GM12878 (cell line): ENCODE measurements around the gene CCR8. TPM values are rescaled to one million over a fixed set of nuclear protein-coding genes. Genes with fewer than 3 reads are reported as not detected.

ENCODE experiments used
- ATAC-seq: fragments of 200-7000 bp; cut with Tn5 transposase; 3 replicates; pipeline ENCODE4 v1.9.1; 2020; ENCODE audit warnings: mild to moderate bottlenecking, moderate library complexity
- BruUV-seq: library from RNA; stranded (reverse); fragments of 400-500 nt; replicated peaks from 2 replicates; lab custom pipeline; 2021; lab: Mats Ljungman, UMichigan
- CTCF ChIA-PET: fragments of 300-600 bp; sonication (Branson Sonifier 250); formaldehyde crosslinking; extraction: SDS; loops from one replicate; lab custom pipeline; 2021; ENCODE audit warnings: inconsistent platforms; lab: Yijun Ruan, JAX
- POLR2A ChIA-PET: fragments of 350-600 bp; formaldehyde crosslinking; extraction: SDS; loops from one replicate; lab custom pipeline; 2021; ENCODE audit warnings: inconsistent platforms; lab: Charles Lee
- RAD21 ChIA-PET: fragments of 300-600 bp; sonication (Branson Sonifier 250); formaldehyde crosslinking; loops from one replicate; lab custom pipeline; 2023; ENCODE audit warnings: antibody characterized with exemption; ENCODE audit not compliant: unreplicated experiment; lab: Charles Lee
- SMC1A ChIA-PET: fragments of 300-600 bp; sonication (Branson Sonifier 250); formaldehyde crosslinking; loops from one replicate; lab custom pipeline; 2023; ENCODE audit not compliant: unreplicated experiment, uncharacterized antibody; lab: Charles Lee
- DNase-seq: peaks from one replicate; pipeline ENCODE4 v3.0.0-alpha.2; 2011; ENCODE audit warnings: low read depth, low spot score
- FAIRE-seq: peaks from 3 replicates; lab custom pipeline; 2011; peaks lifted over from hg19 to GRCh38; lab: Jason Lieb, UNC
- H2AFZ ChIP-seq: 2 replicates; pipeline ENCODE4 v1.6.0; 2011; ENCODE audit warnings: low read depth, low read length, control low read depth; ENCODE audit not compliant: control insufficient read depth
- H3K27ac ChIP-seq: 2 replicates; pipeline ENCODE4 v1.5.1; 2011; ENCODE audit warnings: control low read depth; ENCODE audit not compliant: control insufficient read depth, insufficient read depth
- H3K27me3 ChIP-seq, 2 experiments: replicated peaks in 1 of 2; 2 replicates each; pipeline versions ENCODE4 v1.6.0 to v1.6.1; 2011; ENCODE audit warnings: low read length in 1 of 2; ENCODE audit not compliant: control insufficient read depth in 2 of 2, insufficient read depth in 2 of 2
- H3K36me3 ChIP-seq, 2 experiments: 2 replicates each; pipeline ENCODE4 v1.5.1; 2011; ENCODE audit warnings: low read length in 1 of 2; ENCODE audit not compliant: control insufficient read depth in 2 of 2, insufficient read depth in 2 of 2
- H3K4me1 ChIP-seq: 2 replicates; pipeline ENCODE4 v1.6.1; 2011; ENCODE audit warnings: mild to moderate bottlenecking, low read length, moderate library complexity, mixed read lengths; ENCODE audit not compliant: control insufficient read depth, insufficient read depth
- H3K4me2 ChIP-seq: 2 replicates; pipeline ENCODE4 v1.6.0; 2011; ENCODE audit warnings: control low read depth; ENCODE audit not compliant: control insufficient read depth, insufficient read depth
- H3K4me3 ChIP-seq: fragments of 200-600 bp; sonication (generic); 2 replicates; pipeline ENCODE4 v1.5.1; 2016
- H3K79me2 ChIP-seq: 2 replicates; pipeline ENCODE4 v1.6.0; 2011; ENCODE audit warnings: low read length; ENCODE audit not compliant: control insufficient read depth, insufficient read depth
- H3K9ac ChIP-seq: 2 replicates; pipeline ENCODE4 v1.8.0; 2011; ENCODE audit warnings: low read length, control low read depth, mixed read lengths; ENCODE audit not compliant: control insufficient read depth, insufficient read depth
- H3K9me3 ChIP-seq: replicated peaks from 3 replicates; pipeline ENCODE4 v1.5.1; 2011; ENCODE audit warnings: mild to moderate bottlenecking, low read length; ENCODE audit not compliant: control insufficient read depth, insufficient read depth
- H4K20me1 ChIP-seq: 2 replicates; pipeline ENCODE4 v1.6.0; 2011; ENCODE audit not compliant: control insufficient read depth, insufficient read depth
- CEBPB ChIP-seq, 2 experiments: fragments of 150-350 bp in 1 of 2; IDR thresholded peaks; 2 replicates each; pipeline ENCODE4 v1.6.1; 2012 to 2014; ENCODE audit warnings: low read depth in 2 of 2, low read length in 2 of 2, borderline replicate concordance in 1 of 2, inconsistent platforms in 1 of 2
- CHD2 ChIP-seq: IDR thresholded peaks from 2 replicates; pipeline ENCODE4 v1.6.1; 2011; ENCODE audit warnings: low read depth, low read length, improper control_type of control experiment, borderline replicate concordance
- ETV6 ChIP-seq, 2 experiments: fragments of 450-650 bp in 1 of 2; IDR thresholded peaks in 1 of 2; conservative IDR thresholded peaks in 1 of 2; 2 replicates each; pipeline ENCODE4 v1.6.1; 2014; ENCODE audit warnings: antibody characterized with exemption in 1 of 2, borderline replicate concordance in 1 of 2, low read depth in 1 of 2, mild to moderate bottlenecking in 1 of 2, moderate library complexity in 1 of 2
- FOXM1 ChIP-seq: IDR thresholded peaks from 2 replicates; pipeline ENCODE4 v1.6.1; 2012; ENCODE audit warnings: low read depth, mild to moderate bottlenecking, inconsistent platforms, low read length, moderate library complexity
- GABPA ChIP-seq: IDR thresholded peaks from 2 replicates; pipeline ENCODE4 v1.6.1; 2014; ENCODE audit warnings: antibody characterized with exemption, low read depth, mild to moderate bottlenecking, inconsistent platforms
- HDAC2 ChIP-seq: fragments of 200-600 bp; sonication (generic); IDR thresholded peaks from 2 replicates; pipeline ENCODE4 v1.6.1; 2017
- JUNB ChIP-seq: IDR thresholded peaks from 2 replicates; pipeline ENCODE4 v1.6.1; 2016; ENCODE audit warnings: antibody characterized with exemption, mild to moderate bottlenecking
- MTA2 ChIP-seq: fragments of 450-650 bp; IDR thresholded peaks from 2 replicates; pipeline ENCODE4 v1.6.1; 2016; ENCODE audit warnings: low read depth, mild to moderate bottlenecking, moderate library complexity
- SPI1 ChIP-seq: IDR thresholded peaks from 2 replicates; pipeline ENCODE4 v1.6.1; 2011; ENCODE audit warnings: low read depth, mild to moderate bottlenecking, low read length, moderate library complexity, borderline replicate concordance; ENCODE audit not compliant: insufficient read depth
- USF2 ChIP-seq: IDR thresholded peaks from 2 replicates; pipeline ENCODE4 v1.6.1; 2011; ENCODE audit warnings: low read depth, low read length, improper control_type of control experiment, borderline replicate concordance
- YY1 ChIP-seq: IDR thresholded peaks from 2 replicates; pipeline ENCODE4 v1.6.1; 2011; ENCODE audit warnings: low read depth, mild to moderate bottlenecking, low read length
- ZBED1 ChIP-seq: IDR thresholded peaks from 2 replicates; pipeline ENCODE4 v1.6.1; 2016; ENCODE audit warnings: borderline replicate concordance
- ZZZ3 ChIP-seq: IDR thresholded peaks from 2 replicates; pipeline ENCODE4 v1.6.1; 2011; ENCODE audit warnings: low read depth; ENCODE audit not compliant: control insufficient read depth, insufficient read length
- WGBS: methylation state at CpG from one replicate; pipeline ENCODE4 v1.1.6; 2016; ENCODE audit warnings: low lambda C conversion rate; ENCODE audit not compliant: insufficient replicate concordance, insufficient coverage; ENCODE audit errors: missing lambda C conversion rate; 5-methylcytosine and 5-hydroxymethylcytosine counted together
- in situ Hi-C: fragments of 300-500 bp; cut with MboI; formaldehyde crosslinking; loops from 9 replicates; pipeline ENCODE4 v1.14.3; 2018; ENCODE audit warnings: mixed read lengths
- intact Hi-C: fragments of 100-400 bp; cut with micrococcal nuclease; formaldehyde crosslinking; loops from one replicate; pipeline ENCODE4 v1.14.2; 2022; ENCODE audit not compliant: unreplicated experiment
- polyA plus RNA-seq, 11 experiments: library from polyadenylated mRNA; depleted of rRNA in 4 of 11; unstranded in 6 of 11; stranded (reverse) in 5 of 11; fragments of >200 nt; fragmentation: Nextera tagmentation in 4 of 11; fragmentation: Illumina TruSeq in 1 of 11; extraction: Ambion mirVana in 4 of 11; extraction: Trizol in 1 of 11; gene quantifications; 1 replicate in 1 of 11; 2 replicates in 10 of 11; pipeline versions ENCODE4 v1.2.1 to v1.2.3, GENCODE V29; 2011 to 2016; ENCODE audit warnings: inconsistent platforms in 2 of 11, missing spikeins in 2 of 11, low read depth in 1 of 11
- total RNA-seq, 4 experiments: library from RNA; depleted of rRNA in 3 of 4; stranded (reverse); fragments of >200 nt in 3 of 4; fragmentation: Illumina TruSeq in 1 of 4; extraction: Trizol in 1 of 4; gene quantifications; 2 replicates each; pipeline versions ENCODE4 v1.2.1 to v1.2.3, GENCODE V29; 2013 to 2021

CCR8 gene
- total and polyA plus RNA-seq, 10 of the 15 experiments (the other 5 are each of a cell fraction or from before 2014, with no cell fraction given): 5.2 to 28.8 (median 15.6) TPM

GRCh38 chr3:39280571-39280970, 48.9 kb upstream of the CCR8 start:
- in situ Hi-C loops: loop anchor here (5.0 kb wide), 1 partner anchor 178 kb away; no protein-coding TSS in a partner anchor
- CTCF ChIA-PET: interaction anchor here (0.6 to 15.5 kb wide), 7 partner anchors 9 to 578 kb away, joined by 3 to 191 read pairs (median 4); partner anchors contain the start of gene XIRP1
- FAIRE-seq: no peak
- TF ChIP-seq MTA2 (no peak), GABPA (no peak), SPI1 (no peak), CHD2 (no peak), ZZZ3 (no peak), ETV6 (conservative IDR thresholded peaks at IDR 0.05 in 1 of 2, IDR thresholded peaks at IDR 0.05 in 1 of 2; ENCODE audit: borderline replicate concordance in 1 of 2, low read depth in 1 of 2) (no peak), USF2 (no peak), HDAC2 (no peak), ZBED1 (no peak), JUNB (no peak), CEBPB (IDR thresholded peaks at IDR 0.05; ENCODE audit: borderline replicate concordance in 1 of 2, low read depth in 2 of 2, low read length in 2 of 2) (no peak), FOXM1 (no peak), YY1 (no peak)
- TF ChIP-seq, all 136 proteins: peak for 0
- peaks cover 6% of the 10 kb centered on the region for H3K4me1 ChIP-seq
- BruUV-seq: no TSS peak
- peaks cover 0 to 3% of the 10 kb centered on the region in 2 experiments; a peak in 1 of 4 replicates for H3K27me3 ChIP-seq
- no peak for DNase-seq
- H3K36me3 ChIP-seq: no peaks in the 10 kb centered on the region
- H3K27ac ChIP-seq: no peak overlapping the region
- H3K79me2 ChIP-seq: no peaks in the 10 kb centered on the region
- no peaks in the 10 kb centered on the region for H3K9me3 ChIP-seq
- intact Hi-C loops: loop anchor here (10.0 kb wide), 1 partner anchor 546 kb away; no protein-coding TSS in a partner anchor
- H2AFZ ChIP-seq: no peak overlapping the region
- no peaks in the 10 kb centered on the region for H4K20me1 ChIP-seq
- ChIA-PET RAD21 (interaction anchor here (1.8 to 1.9 kb wide), 2 partner anchors 25 to 90 kb away, joined by 5 to 11 read pairs; no protein-coding TSS in a partner anchor), POLR2A (interaction anchor here (1.1 kb wide), 1 partner anchor 12 kb away, joined by 3 read pairs; no protein-coding TSS in a partner anchor), SMC1A (interaction anchor here (1.1 to 20.6 kb wide), 9 partner anchors 10 to 87 kb away, joined by 3 to 648 read pairs (median 4); partner anchors contain the start of gene XIRP1)
- ATAC-seq: no peak
- 95% methylated on average over 5 of the region's 5 CpGs for WGBS
- H3K4me2 ChIP-seq: no peak overlapping the region
- no peak overlapping the region for H3K4me3 ChIP-seq
- H3K9ac ChIP-seq: no peak overlapping the region
